Measurements from ENCODE around the gene CAPN9.
A peak's percentile ranks its signal among the peaks of the same experiment; 100 is the strongest.

CAPN9 gene

GRCh38 chr1:230806552-230806951 lies 59.4 kb downstream of the CAPN9 start:
- intact Hi-C loops (cut with DNase I) = loop anchor here (2.0 kb wide), 1 partner anchor 52 kb away; no protein-coding TSS in a partner anchor
- DNase-seq = peak in 3 of 42 donors; percentile 21 to 39 (median 28)

- DNase-seq = peak; percentile 86 to 100 (median 96)
- intact Hi-C loops (cut with DNase I) = loop anchor here (2.0 kb wide), 1 partner anchor 52 kb away; no protein-coding TSS in a partner anchor
Measured at GRCh38 chr1:230807029-230807428, 59.8 kb downstream of the CAPN9 start.

GRCh38 chr1:230807561-230808280 lies 60.5 kb downstream of the CAPN9 start:
- DNase-seq = peak in 31 of 42 donors; percentile 37 to 90 (median 74)
- intact Hi-C loops (cut with DNase I) = loop anchor here (2.0 kb wide), 1 partner anchor 51 kb away; no protein-coding TSS in a partner anchor

- intact Hi-C loops (cut with DNase I) = no loop called here
- peak in 5 of 42 donors; percentile 18 to 69 (median 39) for DNase-seq
Measured at GRCh38 chr1:230808281-230808872, 61.2 kb downstream of the CAPN9 start.

- DNase-seq = peak in 9 of 42 donors; percentile 20 to 70 (median 44)
- intact Hi-C loops (cut with DNase I) = no loop called here
Measured at GRCh38 chr1:230809256-230809990, 62.2 kb downstream of the CAPN9 start.

GRCh38 chr1:230812568-230812967 lies 65.4 kb downstream of the CAPN9 start:
- no peak for DNase-seq
- intact Hi-C loops (cut with DNase I) = no loop called here

GRCh38 chr1:230814949-230815692 lies 67.9 kb downstream of the CAPN9 start:
- intact Hi-C loops (cut with DNase I) = no loop called here
- DNase-seq = peak in 2 of 42 donors; percentile 18 to 25

GRCh38 chr1:230816018-230816417 lies 68.8 kb downstream of the CAPN9 start:
- intact Hi-C loops (cut with DNase I) = no loop called here
- DNase-seq = peak in 5 of 42 donors; percentile 3 to 52 (median 35)

- intact Hi-C loops (cut with DNase I) = no loop called here
- peak in 1 of 42 donors; percentile 0 for DNase-seq
Measured at GRCh38 chr1:230818367-230818766, 71.2 kb downstream of the CAPN9 start.

GRCh38 chr1:230818901-230819300 lies 71.7 kb downstream of the CAPN9 start:
- DNase-seq = peak in 2 of 42 donors; percentile 21 to 32
- intact Hi-C loops (cut with DNase I) = no loop called here

- DNase-seq = peak in 1 of 42 donors; percentile 18
- intact Hi-C loops (cut with DNase I) = no loop called here
Measured at GRCh38 chr1:230819976-230820375, 72.8 kb downstream of the CAPN9 start.

- peak in 41 of 42 donors; percentile 60 to 94 (median 80) for DNase-seq
- intact Hi-C loops (cut with DNase I) = no loop called here
Measured at GRCh38 chr1:230820568-230820967, 73.4 kb downstream of the CAPN9 start.

- peak in 3 of 42 donors; percentile 23 to 45 (median 30) for DNase-seq
- intact Hi-C loops (cut with DNase I) = no loop called here
Measured at GRCh38 chr1:230821346-230821745, 74.2 kb downstream of the CAPN9 start.

GRCh38 chr1:230822092-230822581 lies 74.9 kb downstream of the CAPN9 start:
- intact Hi-C loops (cut with DNase I) = no loop called here
- DNase-seq = peak in 2 of 42 donors; percentile 36 to 37

- intact Hi-C loops (cut with DNase I) = no loop called here
Measured at GRCh38 chr1:230823426-230823825, 76.2 kb downstream of the CAPN9 start.

GRCh38 chr1:230823931-230824381 lies 76.8 kb downstream of the CAPN9 start:
- peak in 1 of 42 donors; percentile 35 for DNase-seq
- intact Hi-C loops (cut with DNase I) = no loop called here

More at GRCh38 chr1:230823426-230823825, 76.2 kb downstream of the CAPN9 start:
- DNase-seq = peak in 4 of 42 donors; percentile 36 to 43 (median 40)

GRCh38 chr1:230824551-230824918 lies 77.3 kb downstream of the CAPN9 start:
- intact Hi-C loops (cut with DNase I) = no loop called here
- peak in 1 of 42 donors; percentile 44 for DNase-seq

GRCh38 chr1:230824919-230825721 lies 77.9 kb downstream of the CAPN9 start:
- intact Hi-C loops (cut with DNase I) = no loop called here
- peak in 4 of 42 donors; percentile 35 to 59 (median 48) for DNase-seq
